ENCODE data around the gene PLEKHA7. TPM values are rescaled to one million over a fixed set of nuclear protein-coding genes. Genes with fewer than 3 reads are reported as not detected.
A peak's percentile ranks its signal among the peaks of the same experiment; 100 is the strongest.

Gene PLEKHA7
- total and polyA plus RNA-seq, 2 donors, result 2.0 to 7.3 TPM

DNA sequence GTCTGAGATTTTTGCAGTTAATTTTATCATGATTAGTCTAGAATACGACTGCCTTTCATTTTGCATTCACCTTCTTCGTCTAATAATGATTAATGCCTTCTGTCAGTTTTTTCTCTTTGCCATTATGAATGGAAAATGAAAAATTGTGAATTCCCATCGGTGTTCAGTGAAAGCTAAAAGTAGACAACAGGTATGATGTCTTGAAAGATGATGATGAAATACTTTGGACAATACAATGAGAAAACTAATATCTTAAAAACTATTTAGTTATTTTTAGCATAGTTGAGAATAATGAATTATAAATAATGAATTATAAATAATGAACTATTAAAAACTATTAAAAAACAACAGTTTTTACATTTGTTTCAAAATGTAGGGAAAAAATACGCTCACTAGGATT lies 270.7 kb downstream of the PLEKHA7 start:
- 97% methylated on average over 4 of the region's 4 CpGs for WGBS
- H3K36me3 ChIP-seq (ENCODE audit: control insufficient read depth in 2 of 2, insufficient read depth in 2 of 2, low read length in 1 of 2), result peaks cover 4 to 41% of the 10 kb centered on the region in 2 donors
- peaks cover 7% of the 10 kb centered on the region in 2 donors for H3K4me1 ChIP-seq (ENCODE audit: control insufficient read depth in 2 of 2, insufficient read depth in 2 of 2, low read length in 2 of 2)
- no peak for DNase-seq (ENCODE audit: low read depth in 6 of 9, low spot score in 9 of 9)
- no peak overlapping the region for H3K27ac ChIP-seq (ENCODE audit: low read depth in 1 of 2, low read length in 1 of 2)
- H3K27me3 ChIP-seq (ENCODE audit: control insufficient read depth in 2 of 2, insufficient read depth in 1 of 2, low read length in 1 of 2), result no peaks in the 10 kb centered on the region
- H3K4me3 ChIP-seq (ENCODE audit: low read length in 2 of 2), result no peak overlapping the region
- no peaks in the 10 kb centered on the region for H3K9me3 ChIP-seq (ENCODE audit: control insufficient read depth in 2 of 2, insufficient read depth in 1 of 2, low read length in 1 of 2)

DNA sequence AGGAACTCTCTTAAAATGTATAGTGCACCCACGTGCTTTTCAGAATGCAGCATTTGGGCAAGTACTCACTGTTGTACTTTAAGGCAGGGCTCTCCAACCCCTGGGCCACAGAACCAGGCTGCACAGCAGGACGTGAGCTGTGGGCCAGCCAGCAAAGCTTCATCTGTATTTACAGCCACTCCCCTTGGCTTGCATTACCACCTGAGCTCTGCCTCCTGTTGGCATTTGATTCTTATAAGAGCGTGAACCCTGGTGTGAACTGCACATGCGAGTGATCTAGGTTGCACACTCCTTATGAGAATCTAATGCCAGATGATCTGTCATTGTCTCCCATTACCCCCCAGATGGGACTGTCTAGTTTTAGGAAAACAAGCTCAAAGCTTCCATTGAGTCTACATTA lies 272.7 kb downstream of the PLEKHA7 start:
- Histone ChIP-seq H3K4me3 (ENCODE audit: low read length in 2 of 2) (no peak overlapping the region), H3K9me3 (ENCODE audit: control insufficient read depth in 2 of 2, insufficient read depth in 1 of 2, low read length in 1 of 2) (no peaks in the 10 kb centered on the region), H3K36me3 (ENCODE audit: control insufficient read depth in 2 of 2, insufficient read depth in 2 of 2, low read length in 1 of 2) (peaks cover 4 to 23% of the 10 kb centered on the region in 2 donors), H3K27ac (ENCODE audit: low read depth in 1 of 2, low read length in 1 of 2) (no peak overlapping the region), H3K4me1 (ENCODE audit: control insufficient read depth in 2 of 2, insufficient read depth in 2 of 2, low read length in 2 of 2) (peaks cover 7 to 12% of the 10 kb centered on the region in 2 donors), H3K27me3 (ENCODE audit: control insufficient read depth in 2 of 2, insufficient read depth in 1 of 2, low read length in 1 of 2) (no peaks in the 10 kb centered on the region)
- DNase-seq (ENCODE audit: low read depth in 6 of 9, low spot score in 9 of 9), result no peak
- WGBS, result 95% methylated on average over 4 of the region's 4 CpGs

DNA sequence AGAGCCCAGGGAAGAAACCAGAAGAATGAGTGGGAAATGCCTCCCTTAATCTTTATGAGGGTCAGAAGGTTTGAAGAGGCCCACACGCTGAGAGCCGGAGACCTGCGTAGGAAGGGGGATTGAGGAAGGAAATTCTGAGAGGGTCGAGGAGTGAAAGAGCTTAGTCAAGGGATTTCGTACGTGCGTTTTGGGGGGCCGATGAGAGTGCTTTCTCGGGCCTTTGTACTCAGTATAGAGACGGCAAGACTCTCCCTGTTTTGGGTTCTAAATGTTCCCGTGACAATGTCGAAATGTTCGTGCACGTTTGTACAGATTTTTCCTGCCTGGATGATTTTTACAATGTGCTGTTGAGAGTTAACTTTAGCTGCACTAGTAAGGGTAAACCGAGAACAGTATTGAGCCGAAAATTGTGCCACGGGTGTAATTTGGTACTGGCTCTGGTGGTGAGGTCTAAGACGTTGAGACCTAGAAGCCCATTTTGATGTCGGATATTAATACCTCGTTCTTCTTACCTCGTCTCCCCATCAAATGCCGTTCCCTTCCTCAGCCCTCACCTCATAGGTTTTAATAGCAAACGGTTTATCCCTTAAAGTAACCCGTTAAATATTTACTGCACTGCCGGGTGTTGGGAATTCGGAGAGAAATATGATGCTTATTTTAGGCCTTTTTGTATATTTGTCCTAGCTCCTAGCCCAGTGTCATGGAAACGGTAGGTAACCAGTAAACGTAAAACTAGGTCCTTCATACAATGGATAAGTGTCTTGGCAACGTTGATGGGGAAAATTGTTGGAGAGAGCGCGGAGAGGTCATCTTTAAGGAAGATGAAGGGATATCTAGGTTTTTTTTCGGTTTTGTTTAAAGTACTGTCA lies 275.0 kb downstream of the PLEKHA7 start:
- Histone ChIP-seq H3K36me3 (ENCODE audit: control insufficient read depth in 2 of 2, insufficient read depth in 2 of 2, low read length in 1 of 2) (peaks cover 4 to 9% of the 10 kb centered on the region in 2 donors), H3K27me3 (ENCODE audit: control insufficient read depth in 2 of 2, insufficient read depth in 1 of 2, low read length in 1 of 2) (no peaks in the 10 kb centered on the region), H3K4me3 (ENCODE audit: low read length in 2 of 2) (peak overlapping the region; percentile 90 to 93), H3K4me1 (ENCODE audit: control insufficient read depth in 2 of 2, insufficient read depth in 2 of 2, low read length in 2 of 2) (peaks cover 7 to 12% of the 10 kb centered on the region in 2 donors), H3K9me3 (ENCODE audit: control insufficient read depth in 2 of 2, insufficient read depth in 1 of 2, low read length in 1 of 2) (no peaks in the 10 kb centered on the region), H3K27ac (ENCODE audit: low read depth in 1 of 2, low read length in 1 of 2) (peak overlapping the region; percentile 95 to 97)
- WGBS, result 6% methylated on average over 32 of the region's 32 CpGs
- DNase-seq (ENCODE audit: low read depth in 6 of 9, low spot score in 9 of 9), result peak in 3 of 9 donors; percentile 4 to 8 (median 6)

DNA sequence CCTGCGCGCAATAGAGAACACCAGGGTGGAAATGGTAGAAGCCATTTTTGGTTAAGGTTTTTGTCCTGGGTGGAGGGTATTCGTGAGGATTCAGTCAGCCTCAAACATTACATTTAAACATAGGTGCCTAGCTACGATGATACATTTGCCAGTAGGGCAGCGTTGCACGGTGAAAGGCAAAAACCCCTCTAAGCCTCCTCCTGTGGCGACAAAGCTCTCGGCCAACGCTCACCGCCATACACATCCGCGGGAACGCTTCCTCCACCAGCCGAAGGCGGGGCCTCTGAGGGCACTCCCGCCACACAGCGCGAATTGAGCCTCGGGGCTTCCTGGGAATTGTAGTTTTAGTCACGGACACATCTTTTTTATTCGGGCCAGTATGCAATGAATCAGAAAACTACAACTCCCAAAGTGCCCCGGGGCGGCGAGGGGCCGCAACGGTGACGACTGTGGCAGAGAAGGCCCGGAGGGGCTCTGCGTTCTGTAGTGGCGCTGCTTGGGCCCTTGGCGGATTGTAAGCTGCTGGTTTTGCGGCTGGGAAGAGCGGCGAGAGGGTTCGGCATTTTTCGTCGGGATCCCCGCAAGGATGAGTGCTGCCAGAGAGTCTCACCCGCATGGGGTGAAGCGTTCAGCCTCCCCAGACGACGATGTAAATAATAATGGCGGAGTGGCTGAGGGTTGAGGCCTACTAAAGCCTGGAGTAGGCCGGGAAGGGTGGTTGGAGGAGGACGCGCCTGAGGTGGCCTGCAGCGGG lies 275.8 kb downstream of the PLEKHA7 start, which contains the start of gene C11orf58:
Gene C11orf58, plus strand, starts transcription at position 455 of the 754 bp plus-strand sequence. Its CDS starts 132 bp downstream, at position 587.
- under 1% methylated on average over 47 of the region's 47 CpGs for WGBS

DNA sequence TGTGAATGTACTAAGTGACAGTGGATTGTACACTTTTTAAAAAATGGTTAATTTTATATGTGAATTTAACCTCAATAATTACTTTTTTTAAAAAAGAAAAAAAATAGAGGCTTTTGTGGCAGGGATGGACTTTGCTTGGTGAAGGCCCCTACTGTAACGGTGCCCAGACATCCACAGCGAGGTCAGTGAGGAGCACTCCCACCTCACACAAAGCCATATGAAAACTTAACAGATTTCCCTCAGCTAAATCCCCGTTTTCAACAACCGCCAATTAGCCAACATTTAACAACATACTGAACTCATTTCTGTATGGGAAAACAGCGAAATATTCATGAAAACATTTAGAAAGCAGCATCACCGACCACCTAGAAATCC lies 276.4 kb downstream of the PLEKHA7 start:
- under 1% methylated on average over 6 of the region's 6 CpGs for WGBS
- peaks cover 4 to 9% of the 10 kb centered on the region in 2 donors for H3K36me3 ChIP-seq (ENCODE audit: control insufficient read depth in 2 of 2, insufficient read depth in 2 of 2, low read length in 1 of 2)
- H3K4me3 ChIP-seq (ENCODE audit: low read length in 2 of 2), result peak overlapping the region; percentile 90 to 93
- no peak for DNase-seq (ENCODE audit: low read depth in 6 of 9, low spot score in 9 of 9)
- H3K9me3 ChIP-seq (ENCODE audit: control insufficient read depth in 2 of 2, insufficient read depth in 1 of 2, low read length in 1 of 2), result no peaks in the 10 kb centered on the region
- peaks cover 7 to 12% of the 10 kb centered on the region in 2 donors for H3K4me1 ChIP-seq (ENCODE audit: control insufficient read depth in 2 of 2, insufficient read depth in 2 of 2, low read length in 2 of 2)
- H3K27me3 ChIP-seq (ENCODE audit: control insufficient read depth in 2 of 2, insufficient read depth in 1 of 2, low read length in 1 of 2), result no peaks in the 10 kb centered on the region
- H3K27ac ChIP-seq (ENCODE audit: low read depth in 1 of 2, low read length in 1 of 2), result peak overlapping the region; percentile 95 to 97

More for the DNA sequence above, 275.8 kb downstream of the PLEKHA7 start, which contains the start of gene C11orf58:
- peak within 1 kb of the TSS; percentile 95 to 97 for H3K27ac ChIP-seq (ENCODE audit: low read depth in 1 of 2, low read length in 1 of 2)
- DNase-seq (ENCODE audit: low read depth in 6 of 9, low spot score in 9 of 9), result peak; percentile 93 to 99 (median 97)
- H3K4me1 ChIP-seq (ENCODE audit: control insufficient read depth in 2 of 2, insufficient read depth in 2 of 2, low read length in 2 of 2), result peaks cover 7 to 12% of the 10 kb centered on the region in 2 donors
- H3K36me3 ChIP-seq (ENCODE audit: control insufficient read depth in 2 of 2, insufficient read depth in 2 of 2, low read length in 1 of 2), result peaks cover 4 to 9% of the 10 kb centered on the region in 2 donors
- no peaks in the 10 kb centered on the region for H3K27me3 ChIP-seq (ENCODE audit: control insufficient read depth in 2 of 2, insufficient read depth in 1 of 2, low read length in 1 of 2)
- H3K9me3 ChIP-seq (ENCODE audit: control insufficient read depth in 2 of 2, insufficient read depth in 1 of 2, low read length in 1 of 2), result no peaks in the 10 kb centered on the region
- H3K4me3 ChIP-seq (ENCODE audit: low read length in 2 of 2), result peak within 1 kb of the TSS; percentile 90 to 93

Other genes starting within 250 kb of the PLEKHA7 start
- gene RPS13, start 63.3 kb upstream of the PLEKHA7 start, total RNA-seq, result 1,579 TPM
- 3,713 TPM for gene RPS13, start 63.3 kb upstream of the PLEKHA7 start, polyA plus RNA-seq
- gene PIK3C2A, start 193.6 kb upstream of the PLEKHA7 start, total RNA-seq, result 18.5 TPM
- gene PIK3C2A, start 193.6 kb upstream of the PLEKHA7 start, polyA plus RNA-seq, result 12.6 TPM

All from thymus (tissue), 11 donors.